Fibroblast of gingiva (primary cell): ENCODE data around the gene GLG1.
"Not testable (repeated sequence)": the region's sequence is repeated elsewhere in the genome, so short reads cannot be mapped to it uniquely, and the experiment has no call there.

ENCODE experiments used
- DNase-seq: peaks from one replicate; pipeline ENCODE4 v3.0.0-alpha.2; 2011; ENCODE audit warnings: low read depth

GLG1 gene

GRCh38 chr16:74407362-74407705 lies 199.6 kb downstream of the GLG1 start:
- DNase-seq: not testable (repeated sequence)

DNA sequence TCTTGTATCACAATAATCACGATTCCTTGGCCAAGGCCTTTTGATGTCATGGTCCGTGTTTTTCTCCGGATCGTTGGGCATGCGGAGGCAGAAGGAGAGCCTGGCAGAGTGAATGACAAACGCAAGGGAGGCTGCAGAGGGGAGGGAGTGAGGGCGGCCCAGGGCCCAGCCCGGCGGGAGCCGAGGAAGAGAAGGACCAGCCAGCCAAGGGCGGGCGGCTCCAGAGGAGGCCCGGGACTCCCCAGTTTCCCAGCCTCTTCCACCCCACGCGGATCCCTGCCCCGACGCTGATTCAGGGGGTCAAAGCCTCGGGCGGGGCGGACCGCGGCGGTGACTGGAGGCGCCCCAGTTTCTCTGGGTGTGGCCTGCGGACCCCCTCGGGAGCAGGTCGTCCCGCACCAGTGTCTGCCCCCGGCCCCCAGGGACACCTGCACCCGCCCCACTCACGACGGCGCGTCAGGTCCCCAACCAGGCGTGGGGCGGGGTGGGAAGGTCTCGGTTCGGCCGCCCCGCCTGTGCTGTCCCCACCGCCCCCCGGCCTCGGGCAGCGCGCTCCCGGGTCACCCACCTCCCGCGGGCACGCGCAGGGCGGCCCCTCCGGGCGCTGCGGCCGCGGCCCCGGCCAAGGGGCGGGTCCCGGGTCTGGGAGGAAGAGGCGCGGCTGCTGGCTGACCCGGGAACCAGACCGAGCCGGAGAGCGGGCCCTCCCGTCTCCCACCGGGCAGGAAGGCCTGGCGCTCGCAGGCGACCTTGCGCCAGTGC lies 200.1 kb downstream of the GLG1 start:
- not testable (repeated sequence) for DNase-seq

DNA sequence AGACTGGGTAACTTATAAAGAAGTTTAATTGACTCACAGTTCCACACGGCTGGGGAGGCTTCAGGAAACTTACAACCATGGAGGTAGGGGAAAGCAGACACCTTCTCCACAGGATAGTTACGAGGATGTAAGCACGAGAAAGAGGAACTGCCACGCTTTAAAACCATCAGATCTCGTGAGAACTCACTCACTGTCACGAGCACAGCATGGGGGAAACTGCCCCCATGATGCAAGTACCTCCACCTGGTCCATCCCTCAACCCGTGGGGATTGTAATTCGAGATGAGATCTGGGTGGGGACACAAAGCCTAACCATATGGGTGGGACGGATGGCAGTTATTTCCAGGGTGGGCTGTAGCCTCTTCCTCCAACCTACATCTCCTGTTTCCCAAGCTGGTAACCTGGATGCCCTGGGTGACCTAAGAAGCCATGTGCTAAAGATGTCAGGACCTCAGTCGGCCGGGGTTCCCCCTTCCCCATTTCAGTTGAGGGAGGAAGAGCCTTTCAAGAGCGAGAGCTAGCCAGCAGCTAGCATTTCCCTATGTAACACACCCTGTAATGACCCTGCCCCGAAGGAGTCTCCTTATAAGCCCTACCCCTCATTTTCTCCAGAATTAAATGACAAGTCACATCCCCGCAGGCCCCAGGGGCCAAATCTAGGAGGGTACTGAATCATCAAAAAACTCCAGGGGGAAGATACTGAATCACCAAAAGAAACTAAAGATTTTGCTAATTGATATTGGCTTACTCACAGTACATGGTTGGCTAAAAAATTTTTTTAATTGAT lies 202.6 kb downstream of the GLG1 start:
- not testable (repeated sequence) for DNase-seq

DNA sequence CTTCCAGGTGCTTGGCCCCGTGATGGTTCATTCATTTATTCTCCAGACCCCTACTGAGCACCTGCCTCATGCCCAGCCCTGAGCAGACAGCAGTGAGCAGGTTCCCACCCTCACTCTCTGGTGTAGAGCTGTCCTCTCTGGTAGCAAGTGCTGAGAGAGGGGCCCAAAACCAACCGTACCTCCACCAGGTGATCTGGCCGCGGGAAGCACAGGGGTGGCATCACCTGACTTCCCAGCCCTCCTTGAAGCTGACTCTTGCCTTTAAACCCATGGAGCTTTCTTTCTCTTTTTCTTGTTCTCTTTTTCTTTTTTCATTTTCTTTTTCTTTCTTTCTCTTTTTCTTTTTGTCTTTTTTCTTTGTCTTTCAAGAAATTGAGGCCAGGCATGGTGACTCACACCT lies 206.7 kb downstream of the GLG1 start:
- not testable (repeated sequence) for DNase-seq

GRCh38 chr16:74398212-74398895 lies 208.6 kb downstream of the GLG1 start:
- not testable (repeated sequence) for DNase-seq
